Stimulated activated CD8-positive, alpha-beta memory T cell treated with anti-CD3 and anti-CD28 coated beads, Interleukin-15, amount 100 ng/mL, for 4 hours (primary cell): ENCODE results near the gene ZNF580.

Experiments used
- DNase-seq, 2 donors: peaks; one replicate each; pipeline ENCODE4 v3.0.0-alpha.2; 2020; ENCODE audit warnings: low read depth in 2 of 2

ZNF580 gene

GRCh38 chr19:55646889-55647731, 6.3 kb downstream of the ZNF580 start:
- no peak for DNase-seq

DNA sequence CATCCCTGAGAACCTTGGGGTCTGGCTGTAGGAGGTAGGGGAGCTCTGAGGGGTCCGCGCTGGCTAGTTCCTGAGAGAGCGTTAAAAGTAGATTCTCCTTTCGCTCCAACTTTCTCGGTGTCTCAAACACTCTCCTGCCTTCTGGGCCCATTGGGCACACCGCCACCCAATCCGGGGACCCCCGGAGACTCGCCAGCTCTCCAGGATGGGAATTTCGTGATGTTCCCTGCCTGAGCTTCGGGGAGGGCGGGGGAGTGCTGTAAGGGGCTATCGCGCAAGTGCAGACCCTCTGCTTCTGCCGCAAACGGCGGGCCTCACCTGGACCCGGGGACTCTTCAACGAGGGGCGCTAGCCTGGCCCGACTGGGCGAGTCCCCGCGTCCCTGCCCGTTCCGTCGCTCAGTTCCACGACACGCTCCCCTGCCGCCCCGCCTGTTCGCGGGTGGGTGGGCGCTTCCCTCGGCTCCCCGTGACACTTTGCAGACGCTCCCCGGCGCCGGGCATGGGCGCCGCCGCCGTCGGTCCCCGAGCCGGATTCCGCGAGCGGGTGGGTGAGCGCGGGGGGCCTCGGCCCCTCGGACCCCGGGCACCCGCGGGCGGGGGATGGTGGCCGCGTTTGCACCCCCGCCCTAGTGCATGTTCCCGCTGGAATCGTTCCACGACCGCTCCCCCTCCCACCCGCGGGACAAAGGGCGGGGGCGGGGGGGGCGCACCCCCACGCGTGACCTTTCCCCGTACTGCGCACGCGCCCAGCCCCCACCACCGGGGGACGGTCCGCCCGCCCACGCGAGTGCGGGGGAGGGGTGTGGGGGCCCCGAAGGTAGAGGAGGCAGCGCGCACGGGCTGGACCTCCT, 7.2 kb downstream of the ZNF580 start, which contains the start of gene CCDC106:
Gene CCDC106 (plus strand): TSS at position 481 of the 853 bp plus-strand sequence. CDS start 835 bp downstream, outside the sequence.
- DNase-seq = peak in 1 of 2 donors; percentile 32

GRCh38 chr19:55648585-55649267, 7.9 kb downstream of the ZNF580 start:
- no peak for DNase-seq

GRCh38 chr19:55649268-55650125, 8.7 kb downstream of the ZNF580 start:
- DNase-seq = no peak

- DNase-seq = no peak
These were observed 9.3 kb downstream of the ZNF580 start for GRCh38 chr19:55650126-55650557.

GRCh38 chr19:55650602-55651230, 9.9 kb downstream of the ZNF580 start:
- no peak for DNase-seq

- no peak for DNase-seq
These were observed 10.4 kb downstream of the ZNF580 start for GRCh38 chr19:55651236-55651635.

DNA sequence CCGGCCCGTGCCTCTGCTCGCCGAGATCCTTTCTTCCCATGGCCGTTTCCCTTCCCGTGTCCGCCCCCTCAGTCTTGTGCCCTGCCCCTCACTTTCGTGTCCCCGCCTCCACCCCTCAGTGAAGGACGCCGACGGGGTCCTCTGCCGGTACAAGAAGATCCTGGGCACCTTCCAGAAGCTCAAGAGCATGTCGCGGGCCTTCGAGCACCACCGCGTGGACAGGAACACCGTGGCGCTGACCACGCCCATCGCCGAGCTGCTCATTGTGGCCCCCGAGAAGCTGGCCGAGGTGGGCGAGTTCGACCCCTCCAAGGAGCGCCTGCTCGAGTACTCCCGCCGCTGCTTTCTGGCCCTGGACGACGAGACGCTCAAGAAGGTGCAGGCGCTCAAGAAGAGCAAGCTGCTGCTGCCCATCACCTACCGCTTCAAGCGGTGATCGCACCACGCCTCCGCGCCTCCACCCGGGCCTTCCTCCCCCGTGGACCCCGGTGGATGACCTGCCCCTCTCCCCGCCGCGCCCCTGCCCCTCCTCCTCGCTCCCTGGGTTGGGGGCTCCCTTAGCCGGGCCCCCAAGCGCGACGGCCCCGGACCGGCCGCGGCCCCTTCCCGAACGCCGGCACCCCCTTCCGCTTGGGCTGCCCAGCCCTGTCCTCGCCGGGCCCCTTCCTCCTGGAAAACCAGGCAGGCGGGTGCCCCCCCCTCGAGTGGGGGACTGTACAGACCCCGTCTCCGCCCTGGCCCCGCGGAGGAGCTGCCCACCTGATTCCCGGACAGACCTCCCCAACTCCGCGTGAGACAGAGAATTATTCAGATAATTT, 11.7 kb downstream of the ZNF580 start:
- DNase-seq = no peak

GRCh38 chr19:55653651-55654322, 13.0 kb downstream of the ZNF580 start:
- DNase-seq = peak; percentile 98 to 99

GRCh38 chr19:55654323-55654867, 13.6 kb downstream of the ZNF580 start:
- peak; percentile 95 to 97 for DNase-seq

DNA sequence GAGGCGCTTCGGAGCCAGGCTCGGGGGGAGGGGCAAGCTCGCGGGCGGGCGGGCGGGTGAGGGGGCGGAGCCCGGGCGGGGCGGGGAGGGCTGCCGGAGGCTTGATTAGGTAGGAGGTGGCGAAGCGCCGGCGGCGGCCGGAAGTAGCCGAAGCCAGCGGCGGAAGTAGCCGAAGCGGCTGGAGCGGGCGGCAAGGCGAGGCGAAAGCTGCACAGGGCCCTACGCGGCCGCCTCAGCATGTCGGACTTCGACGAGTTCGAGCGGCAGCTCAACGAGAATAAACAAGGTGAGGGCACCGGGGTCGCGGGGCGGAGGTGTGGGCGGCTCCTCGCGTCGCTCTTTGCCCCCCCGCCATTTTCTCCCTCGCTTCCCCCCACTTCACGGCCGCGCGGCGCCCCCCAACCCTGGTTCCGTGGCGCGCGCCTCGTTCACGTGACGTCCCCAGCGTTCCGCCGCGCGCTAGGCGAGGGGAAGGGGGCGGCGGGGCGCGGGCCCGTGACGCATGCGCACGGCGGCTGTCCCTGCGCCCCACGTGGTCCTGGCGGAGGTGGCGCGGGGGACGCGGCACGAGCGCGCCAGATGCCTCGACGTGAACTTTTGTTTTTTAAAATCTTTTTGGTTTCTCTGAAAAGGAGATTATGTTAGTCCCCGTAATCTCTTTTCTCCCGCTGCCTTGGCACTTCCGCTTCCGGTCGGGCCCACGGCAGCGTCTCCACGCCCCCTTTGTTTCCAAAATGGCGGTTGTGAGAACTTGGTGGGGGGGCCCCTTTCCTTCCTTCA, 14.3 kb downstream of the ZNF580 start, which contains the start of gene U2AF2:
Gene U2AF2 (plus strand): TSS at position 168 of the 780 bp plus-strand sequence. CDS start 70 bp downstream, at position 238.
- peak; percentile 90 for DNase-seq

DNA sequence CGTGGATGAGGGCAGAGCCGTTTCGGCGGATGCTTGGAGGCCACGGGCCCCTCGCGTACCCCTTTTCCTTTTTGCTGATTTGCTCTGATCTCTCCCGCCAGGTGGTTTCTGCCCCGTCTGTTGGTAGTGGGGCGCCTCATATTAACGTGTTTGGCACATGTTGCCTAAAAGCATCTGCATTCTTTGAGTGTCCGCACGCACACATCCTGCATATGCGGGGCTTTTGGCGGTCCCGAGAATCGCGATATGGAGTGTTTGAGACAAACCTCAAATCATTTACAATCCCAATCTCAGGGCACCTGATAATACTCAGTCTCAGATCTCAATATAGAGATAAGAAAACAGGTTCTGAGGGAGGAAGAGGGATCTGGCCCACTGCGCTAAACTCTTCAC, 14.8 kb downstream of the ZNF580 start:
- no peak for DNase-seq

DNA sequence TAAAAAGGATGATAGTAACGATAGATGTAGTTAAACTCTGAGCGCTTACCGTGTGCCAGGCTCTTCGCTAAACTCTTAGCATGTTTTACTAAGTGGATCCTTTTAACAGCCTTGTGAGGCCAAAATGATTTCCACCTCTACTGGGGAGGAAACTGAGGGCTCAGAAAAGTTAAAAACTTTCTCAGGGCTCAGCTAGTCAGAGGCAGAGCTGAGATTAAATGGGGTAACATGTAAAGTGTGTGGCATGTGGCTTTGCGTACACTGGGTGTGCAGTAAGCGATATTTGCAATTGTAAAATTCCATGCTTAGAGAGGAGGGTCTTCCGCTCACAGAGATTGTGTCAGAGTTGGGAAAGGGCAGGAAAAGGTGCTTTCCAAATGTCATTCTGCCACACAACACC, 15.8 kb downstream of the ZNF580 start:
- DNase-seq = no peak

DNA sequence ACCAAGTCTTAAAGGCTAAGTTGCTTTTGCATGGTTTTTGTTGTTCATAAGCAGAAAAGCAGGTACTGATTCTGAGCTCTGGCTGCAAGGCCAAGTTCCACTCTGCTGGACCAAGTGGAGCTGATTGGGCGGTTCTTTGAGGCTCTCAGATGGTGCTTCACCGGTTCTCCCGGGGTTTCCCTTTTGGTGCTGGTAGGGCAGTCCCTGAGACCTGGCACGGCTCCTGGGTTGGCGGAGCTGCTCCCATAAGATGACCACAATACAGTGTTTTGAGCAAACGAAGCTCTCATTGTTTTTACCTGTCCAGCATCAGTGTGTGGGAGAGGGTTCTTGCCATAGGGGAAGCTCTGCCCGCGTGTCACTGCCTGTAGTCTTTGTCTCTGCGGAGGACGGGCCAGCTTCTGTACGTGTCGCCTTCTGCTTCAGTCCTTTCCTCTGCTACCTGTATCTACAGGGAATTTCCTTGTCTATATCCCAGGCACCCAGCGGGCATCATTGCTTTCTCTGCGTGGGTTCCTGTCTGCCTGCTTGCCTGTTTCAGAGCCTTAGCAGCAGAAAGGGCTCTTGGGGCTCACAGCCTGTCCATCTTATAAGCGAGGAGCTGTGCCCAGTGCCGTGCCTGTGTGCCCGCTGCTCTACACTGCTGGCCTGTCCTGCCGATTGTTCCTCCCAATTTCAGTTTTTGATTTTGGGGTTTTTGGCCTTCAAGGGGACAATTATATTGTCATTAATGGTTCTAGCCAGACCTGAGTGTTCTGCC, 16.4 kb downstream of the ZNF580 start:
- DNase-seq = no peak

- no peak for DNase-seq
These were observed 18.2 kb downstream of the ZNF580 start for GRCh38 chr19:55658846-55659459.

DNA sequence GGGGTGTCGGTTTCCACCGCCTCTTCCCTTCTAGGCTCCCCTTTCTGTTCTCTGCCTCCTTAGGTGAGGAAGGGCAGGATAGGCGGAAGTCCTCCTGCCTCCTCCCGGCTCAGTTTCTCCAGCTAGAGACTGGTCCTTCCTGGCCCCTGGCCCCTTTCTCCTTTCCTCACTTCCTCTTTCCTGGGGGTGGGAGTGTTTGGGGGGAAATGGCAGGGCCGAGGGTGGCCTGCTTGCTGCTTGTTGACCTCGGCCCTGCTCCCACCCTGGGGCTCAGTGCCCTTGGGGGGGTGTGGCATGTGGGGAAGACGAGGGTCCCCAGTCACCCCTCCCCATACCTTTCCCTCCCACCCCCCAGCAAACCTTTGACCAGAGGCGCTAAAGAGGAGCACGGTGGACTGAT, 19.0 kb downstream of the ZNF580 start:
- DNase-seq = no peak

GRCh38 chr19:55660404-55660803, 19.6 kb downstream of the ZNF580 start:
- no peak for DNase-seq
